NCI-H69 (cell line): ENCODE results near the gene KDM6B.
A peak's percentile ranks its signal among the peaks of the same experiment; 100 is the strongest.

ENCODE experiments used
- DNase-seq: peaks from one replicate; lab custom pipeline; 2025; lab: John Stamatoyannopoulos, UW

Gene KDM6B

GRCh38 chr17:7840441-7840840, 6.4 kb downstream of the KDM6B start:
- no peak for DNase-seq

DNA sequence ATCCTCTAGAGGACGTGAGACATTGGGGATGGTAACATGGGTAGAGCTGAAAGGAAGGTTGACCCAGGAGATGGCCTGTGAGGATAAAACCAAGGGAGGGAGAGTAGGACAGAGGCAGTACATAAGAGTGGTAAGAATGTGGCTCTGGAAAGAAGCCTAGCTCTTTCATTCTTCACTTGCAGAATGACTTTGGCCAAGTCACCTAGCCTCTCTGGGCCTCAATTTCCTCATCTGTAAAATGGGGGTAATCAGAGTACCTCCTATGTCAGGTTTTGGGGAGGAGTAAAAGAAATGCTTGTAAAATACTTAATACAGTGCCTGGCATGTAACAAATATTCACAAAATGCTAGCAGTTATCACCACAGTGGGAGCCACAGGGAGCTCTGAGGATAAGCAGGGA, 6.9 kb downstream of the KDM6B start:
- DNase-seq, result no peak

- peak; percentile 83 for DNase-seq
These were observed 7.4 kb downstream of the KDM6B start for GRCh38 chr17:7841396-7841914.

DNA sequence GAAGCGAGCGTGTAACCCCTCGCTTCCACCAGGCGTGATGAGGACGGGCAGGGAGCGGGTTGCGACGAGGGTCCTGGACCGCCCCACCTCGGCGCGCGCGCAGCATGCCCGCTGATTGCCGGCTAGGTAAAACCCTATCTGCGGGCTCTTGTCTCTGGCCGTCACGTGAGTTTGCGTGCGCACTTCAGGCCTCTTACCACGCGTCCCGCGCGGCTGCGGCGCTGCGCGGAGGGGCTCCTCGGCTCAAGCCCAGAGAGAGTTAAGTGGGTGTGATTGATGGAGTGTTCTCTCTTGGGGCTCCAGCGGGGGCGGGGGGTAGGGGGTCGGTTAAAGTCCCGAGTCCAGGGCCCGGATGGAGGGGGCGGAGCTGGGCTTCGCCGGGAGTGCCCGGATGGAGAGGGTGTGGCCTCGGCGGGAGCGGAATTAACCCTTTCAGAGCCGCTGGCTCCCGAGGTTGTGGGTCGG, 7.9 kb downstream of the KDM6B start:
- DNase-seq, result peak; percentile 89

- DNase-seq, result peak; percentile 73
These were observed 8.6 kb downstream of the KDM6B start for GRCh38 chr17:7842380-7843256.

DNA sequence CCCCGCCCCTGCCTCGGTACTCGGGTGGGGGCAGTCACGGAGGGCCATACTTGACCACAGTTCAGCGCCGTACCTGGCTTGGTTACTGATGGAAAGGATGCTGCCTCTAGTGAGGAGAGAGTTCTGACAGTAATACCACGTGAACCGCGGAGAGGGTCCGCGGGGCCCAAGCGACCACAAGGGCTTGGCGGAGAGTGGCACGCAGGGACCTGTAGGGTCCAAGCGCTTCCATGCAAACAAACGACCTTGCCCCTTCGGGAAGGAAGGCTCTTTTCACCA, 9.2 kb downstream of the KDM6B start:
- no peak for DNase-seq

DNA sequence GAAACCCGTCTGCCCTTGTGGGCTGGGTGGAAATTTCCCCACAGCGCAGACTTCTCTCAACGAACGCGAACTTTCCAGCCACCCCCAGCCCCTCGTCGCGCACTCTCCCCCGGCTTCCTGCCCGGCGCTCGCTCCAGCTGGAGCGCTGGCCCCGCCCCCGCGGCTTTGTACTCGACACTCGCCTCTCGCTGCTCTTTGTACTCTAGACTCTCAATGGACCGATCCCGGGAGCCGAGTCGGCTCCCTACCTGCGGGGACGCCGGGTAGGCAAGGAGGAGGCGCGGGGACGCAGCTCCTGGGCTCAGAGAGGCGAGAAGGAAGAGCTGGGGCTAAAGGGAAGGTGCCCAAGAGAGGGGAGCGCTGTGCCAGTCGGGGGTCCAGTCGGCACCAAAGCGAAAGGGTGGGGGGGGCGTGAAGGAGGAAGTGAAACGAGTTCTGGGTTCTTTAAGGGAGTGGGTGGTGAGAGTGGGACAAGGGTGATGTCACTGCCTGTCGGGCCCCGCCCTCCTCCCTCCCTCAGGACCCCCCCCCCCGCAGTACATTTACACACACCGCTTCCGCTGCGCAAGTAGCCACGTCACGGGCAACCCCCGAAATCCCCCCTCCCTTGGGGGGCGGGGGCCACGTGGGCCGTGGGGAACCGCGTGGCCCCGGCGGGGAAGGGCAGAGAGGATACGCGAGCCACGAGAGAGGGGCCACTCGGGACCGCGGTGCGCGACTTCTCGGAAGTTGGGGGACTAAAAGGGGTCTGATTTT, 9.7 kb downstream of the KDM6B start:
- DNase-seq, result peak; percentile 89

DNA sequence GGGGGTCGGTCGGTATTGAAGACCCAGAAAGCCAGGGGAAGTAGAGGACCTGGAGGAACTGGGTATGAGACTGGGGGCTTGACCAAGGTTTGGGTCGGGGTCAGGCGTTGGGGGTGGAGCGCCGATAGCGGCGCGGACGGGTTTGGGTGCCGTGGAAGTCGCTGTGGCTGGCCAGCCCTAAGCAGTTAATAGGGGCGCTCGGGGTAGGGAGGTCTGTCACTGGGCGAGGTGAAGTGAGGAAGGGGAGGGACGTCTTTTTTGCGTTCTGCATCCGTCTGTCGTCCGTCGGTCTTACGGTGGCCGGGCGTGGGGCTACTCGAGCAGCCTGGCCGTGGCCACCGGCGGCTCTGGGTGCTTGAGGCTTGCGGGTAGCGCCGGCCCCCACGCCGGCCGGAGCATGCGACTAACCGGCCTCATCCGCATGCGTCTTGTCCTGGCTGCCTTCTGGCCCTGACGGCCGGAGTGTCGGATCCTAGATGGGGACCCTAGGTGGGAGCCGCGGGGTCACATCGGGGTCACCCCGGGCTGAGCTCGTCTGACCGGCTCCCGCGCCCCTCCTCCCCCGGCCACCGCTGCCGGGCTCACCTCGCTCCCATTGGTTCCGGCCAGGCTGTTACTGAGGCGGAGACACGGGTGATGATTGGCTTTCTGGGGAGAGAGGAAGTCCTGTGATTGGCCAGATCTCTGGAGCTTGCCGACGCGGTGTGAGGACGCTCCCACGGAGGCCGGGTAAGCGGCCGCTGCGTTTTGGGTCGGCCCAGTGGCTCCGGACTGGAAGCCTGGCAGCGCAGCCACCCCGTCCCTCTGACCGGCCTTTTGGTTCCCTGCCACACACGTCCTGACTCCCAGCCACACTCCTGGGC, 10.5 kb downstream of the KDM6B start:
- DNase-seq, result peak; percentile 89

DNA sequence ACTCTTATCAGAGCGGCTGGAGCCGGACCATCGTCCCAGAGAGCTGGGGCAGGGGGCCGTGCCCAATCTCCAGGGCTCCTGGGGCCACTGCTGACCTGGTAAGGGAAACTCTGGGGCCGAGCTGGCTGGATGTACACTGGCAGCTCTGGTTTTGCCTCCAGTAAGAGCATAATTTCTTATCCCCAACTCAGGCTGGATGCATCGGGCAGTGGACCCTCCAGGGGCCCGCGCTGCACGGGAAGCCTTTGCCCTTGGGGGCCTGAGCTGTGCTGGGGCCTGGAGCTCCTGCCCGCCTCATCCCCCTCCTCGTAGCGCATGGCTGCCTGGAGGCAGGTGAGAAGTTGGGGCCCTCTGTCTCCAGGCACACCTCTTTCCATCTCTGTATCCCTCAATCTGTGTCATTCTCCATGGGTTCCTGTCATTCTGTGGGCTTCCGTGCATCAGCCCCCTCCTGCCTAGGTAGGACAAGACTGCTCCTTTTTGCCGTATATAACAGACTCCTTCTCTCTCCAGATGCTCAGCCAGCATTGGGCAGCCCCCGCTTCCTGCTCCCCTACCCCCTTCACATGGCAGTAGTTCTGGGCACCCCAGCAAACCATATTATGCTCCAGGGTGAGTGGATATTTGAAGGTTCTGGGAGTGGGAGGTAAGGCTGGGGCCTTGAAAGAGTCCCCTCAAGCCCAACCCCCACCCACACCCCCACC, 11.5 kb downstream of the KDM6B start:
- DNase-seq, result no peak

GRCh38 chr17:7846063-7846735, 12.2 kb downstream of the KDM6B start:
- no peak for DNase-seq

GRCh38 chr17:7846765-7847661, 13.0 kb downstream of the KDM6B start:
- DNase-seq, result no peak

DNA sequence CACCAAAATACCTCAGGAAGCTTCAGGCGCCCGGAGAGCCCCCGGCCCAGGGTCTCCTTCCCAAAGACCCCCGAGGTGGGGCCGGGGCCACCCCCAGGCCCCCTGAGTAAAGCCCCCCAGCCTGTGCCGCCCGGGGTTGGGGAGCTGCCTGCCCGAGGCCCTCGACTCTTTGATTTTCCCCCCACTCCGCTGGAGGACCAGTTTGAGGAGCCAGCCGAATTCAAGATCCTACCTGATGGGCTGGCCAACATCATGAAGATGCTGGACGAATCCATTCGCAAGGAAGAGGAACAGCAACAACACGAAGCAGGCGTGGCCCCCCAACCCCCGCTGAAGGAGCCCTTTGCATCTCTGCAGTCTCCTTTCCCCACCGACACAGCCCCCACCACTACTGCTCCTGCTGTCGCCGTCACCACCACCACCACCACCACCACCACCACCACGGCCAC, 14.1 kb downstream of the KDM6B start:
- no peak for DNase-seq

DNA sequence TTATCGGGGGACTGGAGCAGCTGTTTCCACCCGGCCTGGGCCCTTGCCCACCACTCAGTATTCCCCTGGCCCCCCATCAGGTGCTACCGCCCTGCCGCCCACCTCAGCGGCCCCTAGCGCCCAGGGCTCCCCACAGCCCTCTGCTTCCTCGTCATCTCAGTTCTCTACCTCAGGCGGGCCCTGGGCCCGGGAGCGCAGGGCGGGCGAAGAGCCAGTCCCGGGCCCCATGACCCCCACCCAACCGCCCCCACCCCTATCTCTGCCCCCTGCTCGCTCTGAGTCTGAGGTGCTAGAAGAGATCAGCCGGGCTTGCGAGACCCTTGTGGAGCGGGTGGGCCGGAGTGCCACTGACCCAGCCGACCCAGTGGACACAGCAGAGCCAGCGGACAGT, 14.7 kb downstream of the KDM6B start:
- DNase-seq, result no peak

- DNase-seq, result no peak
These were observed 15.2 kb downstream of the KDM6B start for GRCh38 chr17:7849130-7849750.

GRCh38 chr17:7849751-7850504, 15.9 kb downstream of the KDM6B start:
- no peak for DNase-seq

DNA sequence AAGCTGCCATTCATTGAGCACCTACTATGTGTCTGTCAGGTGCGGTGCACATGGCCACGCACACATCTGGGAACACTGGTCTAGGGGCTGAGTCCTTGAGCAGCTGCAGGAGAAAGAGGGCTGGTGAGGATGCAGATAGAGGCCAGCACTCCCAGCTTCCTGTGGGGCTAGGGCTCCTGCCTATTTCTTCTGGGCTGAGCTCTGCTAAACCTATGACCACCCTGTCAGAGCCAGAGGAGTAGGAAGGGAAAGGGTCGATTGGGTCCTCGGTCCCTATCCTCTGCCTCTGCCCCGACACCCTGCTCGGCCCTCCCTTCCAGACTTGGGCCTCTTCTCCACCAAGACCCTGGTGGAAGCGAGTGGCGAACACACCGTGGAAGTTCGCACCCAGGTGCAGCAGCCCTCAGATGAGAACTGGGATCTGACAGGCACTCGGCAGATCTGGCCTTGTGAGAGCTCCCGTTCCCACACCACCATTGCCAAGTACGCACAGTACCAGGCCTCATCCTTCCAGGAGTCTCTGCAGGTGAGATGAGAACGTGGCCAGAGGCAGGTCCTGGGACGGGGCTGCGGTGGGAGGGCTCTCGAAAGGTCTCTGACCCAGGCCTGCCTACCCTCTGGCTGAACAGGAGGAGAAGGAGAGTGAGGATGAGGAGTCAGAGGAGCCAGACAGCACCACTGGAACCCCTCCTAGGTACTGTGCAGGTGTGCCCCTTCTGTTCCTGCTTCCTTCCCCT, 16.9 kb downstream of the KDM6B start:
- DNase-seq, result no peak

DNA sequence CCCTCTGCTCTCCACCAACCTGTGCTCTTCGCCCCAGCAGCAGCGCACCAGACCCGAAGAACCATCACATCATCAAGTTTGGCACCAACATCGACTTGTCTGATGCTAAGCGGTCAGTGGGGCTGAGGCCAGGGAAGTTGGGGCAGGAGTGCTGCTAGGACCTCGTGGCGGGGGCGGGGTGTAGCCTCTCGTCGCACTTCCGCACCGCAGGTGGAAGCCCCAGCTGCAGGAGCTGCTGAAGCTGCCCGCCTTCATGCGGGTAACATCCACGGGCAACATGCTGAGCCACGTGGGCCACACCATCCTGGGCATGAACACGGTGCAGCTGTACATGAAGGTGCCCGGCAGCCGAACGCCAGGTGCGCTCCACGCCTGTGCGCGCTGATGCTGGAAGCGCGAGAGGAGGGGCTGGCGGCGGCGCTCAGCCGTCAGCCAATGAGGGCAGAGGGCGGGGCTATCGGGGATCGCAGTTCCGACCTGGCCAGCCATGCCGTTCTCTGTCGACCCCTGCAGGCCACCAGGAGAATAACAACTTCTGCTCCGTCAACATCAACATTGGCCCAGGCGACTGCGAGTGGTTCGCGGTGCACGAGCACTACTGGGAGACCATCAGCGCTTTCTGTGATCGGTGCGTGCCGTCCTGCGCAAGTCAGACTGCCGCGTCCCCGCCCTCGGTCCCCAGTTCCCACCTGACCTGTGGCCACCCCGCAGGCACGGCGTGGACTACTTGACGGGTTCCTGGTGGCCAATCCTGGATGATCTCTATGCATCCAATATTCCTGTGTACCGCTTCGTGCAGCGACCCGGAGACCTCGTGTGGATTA, 17.6 kb downstream of the KDM6B start:
- DNase-seq, result peak; percentile 89
